Spleen (tissue), 11 donors: ENCODE data around the gene CENPM. TPM values are rescaled to one million over a fixed set of nuclear protein-coding genes. Genes with fewer than 3 reads are reported as not detected.

Experiments used
- DNase-seq: peaks from one replicate; pipeline ENCODE4 v3.0.0-alpha.2; 2020
- H3K27ac ChIP-seq, 8 donors: fragments of 200-600 bp; sonication (generic) in 7 of 8; 1 replicate in 4 of 8; 2 replicates in 4 of 8; pipeline versions ENCODE4 v1.5.0 to v1.8.0; 2016 to 2021; ENCODE audit warnings: inconsistent platforms in 4 of 8, mild to moderate bottlenecking in 4 of 8, moderate library complexity in 1 of 8
- H3K27me3 ChIP-seq, 7 donors: fragments of 200-600 bp; sonication (generic) in 6 of 7; replicated peaks in 1 of 7; 1 replicate in 4 of 7; 2 replicates in 3 of 7; pipeline versions ENCODE4 v1.5.0 to v1.8.0; 2016 to 2021; ENCODE audit warnings: inconsistent platforms in 3 of 7, mild to moderate bottlenecking in 1 of 7
- H3K36me3 ChIP-seq, 6 donors: fragments of 200-600 bp; sonication (generic) in 5 of 6; 1 replicate in 4 of 6; 2 replicates in 2 of 6; pipeline versions ENCODE4 v1.5.0 to v1.8.0; 2016 to 2021; ENCODE audit warnings: inconsistent platforms in 2 of 6
- H3K4me1 ChIP-seq, 6 donors: fragments of 200-600 bp; sonication (generic) in 5 of 6; 1 replicate in 3 of 6; 2 replicates in 3 of 6; pipeline versions ENCODE4 v1.5.0 to v1.8.0; 2016 to 2021; ENCODE audit warnings: inconsistent platforms in 3 of 6
- H3K4me3 ChIP-seq, 8 donors: fragments of 200-600 bp; sonication (generic) in 7 of 8; 1 replicate in 4 of 8; 2 replicates in 4 of 8; pipeline versions ENCODE4 v1.5.0 to v1.8.0; 2016 to 2021; ENCODE audit warnings: inconsistent platforms in 4 of 8, mild to moderate bottlenecking in 4 of 8, moderate library complexity in 2 of 8
- H3K9me3 ChIP-seq, 8 donors: fragments of 200-600 bp; sonication (generic) in 7 of 8; 1 replicate in 4 of 8; 2 replicates in 4 of 8; pipeline versions ENCODE4 v1.5.0 to v1.8.0; 2016 to 2021; ENCODE audit warnings: inconsistent platforms in 4 of 8
- POLR2A ChIP-seq, 3 donors: fragments of 450-650 bp; IDR thresholded peaks; one replicate each; pipeline ENCODE4 v1.5.1; 2017; ENCODE audit warnings: antibody characterized with exemption in 3 of 3, mild to moderate bottlenecking in 1 of 3
- POLR2AphosphoS5 ChIP-seq, 3 donors: sonication (generic); formaldehyde crosslinking; IDR thresholded peaks; one replicate each; pipeline ENCODE4 v1.5.1; 2017; ENCODE audit warnings: antibody characterized with exemption in 3 of 3
- WGBS, 5 donors: extraction: QIAGEN DNeasy Blood & Tissue Kit in 3 of 5; methylation state at CpG; one replicate each; pipeline versions ENCODE4 v1.1.5 to v1.1.7; 2013 to 2018; 5-methylcytosine and 5-hydroxymethylcytosine counted together
- intact Hi-C: fragments of 100-400 bp; cut with DNase I; formaldehyde crosslinking; loops from one replicate; pipeline ENCODE4 v1.15.0; 2023; ENCODE audit warnings: low total_unique reads
- polyA plus RNA-seq, 3 donors: library from polyadenylated mRNA; stranded (reverse); fragments of 200-250 nt; gene quantifications; one replicate each; pipeline ENCODE4 v1.2.1, GENCODE V29; 2013
- total RNA-seq, 7 donors: library from RNA; depleted of rRNA in 3 of 7; stranded (reverse); fragments of >200 nt in 3 of 7; fragmentation: NEBNext Ultra II Directional in 4 of 7; extraction: Animal tissue kit (Norgen Biotek cat#: 25700) in 4 of 7; gene quantifications; one replicate each; pipeline versions ENCODE4 v1.1.0 to v1.2.1, GENCODE V29; 2016 to 2021
- TF ChIP-seq, protein P1 (sequence below), 11 experiments: fragments of 200-600 bp in 7 of 11; fragments of 450-650 bp in 4 of 11; sonication (generic) in 4 of 11; IDR thresholded peaks in 8 of 11; conservative IDR thresholded peaks in 3 of 11; 1 replicate in 7 of 11; 2 replicates in 4 of 11; pipeline versions ENCODE4 v1.4.0 to v1.8.0; 2016 to 2021; ENCODE audit warnings: antibody characterized with exemption in 11 of 11, inconsistent platforms in 4 of 11, mild to moderate bottlenecking in 1 of 11
- donor health status: healthy with polysubstance abuse.
- donor health status: DM: no; HTN: no; CAD: no; lungs with moderate emphysema.
- donor health status: DM: no; HTN: no; CAD: no.
- donor health status: Bipolar disorder and iron deficiency.
- donor health status: healthy.
- donor health status: DM: no; HTN: no; CAD: no.
- donor health status: DM: yes; HTN: yes; CAD: no.

CENPM gene
- total and polyA plus RNA-seq, 10 donors: 3.3 to 63.1 (median 15.4) TPM

DNA sequence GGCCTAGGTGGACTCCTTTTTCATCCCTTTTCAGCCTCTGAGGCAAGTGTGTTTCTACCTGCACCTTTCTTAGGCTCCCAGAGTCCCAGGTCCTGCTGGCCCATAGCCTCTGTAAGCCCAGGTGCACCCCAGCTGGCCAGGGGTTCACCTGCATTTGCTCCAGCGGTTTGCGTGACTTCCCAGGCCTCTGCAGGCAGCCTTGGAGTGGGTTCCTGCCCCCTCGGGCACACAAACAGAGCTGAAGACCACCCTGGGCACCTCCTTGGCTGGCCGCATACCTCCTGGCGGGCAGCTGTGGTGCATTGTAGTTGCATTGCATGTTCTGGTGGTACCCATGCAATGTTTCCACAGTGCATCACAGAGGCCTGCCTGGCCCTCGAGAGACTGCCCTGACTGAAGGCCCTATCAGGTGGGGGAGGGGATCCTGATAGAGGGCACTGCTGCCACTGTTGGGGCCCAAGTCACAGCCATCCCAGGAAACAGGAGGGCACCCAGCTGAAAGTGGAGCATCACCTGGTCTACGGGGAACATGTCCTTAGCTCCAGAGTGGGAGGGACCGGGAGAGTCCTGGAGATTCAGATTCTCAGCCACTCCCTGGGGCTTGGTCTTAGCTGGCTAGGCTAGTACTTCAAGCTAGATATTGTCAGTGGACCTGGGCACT is 46.2 kb downstream of the CENPM start:
- Histone ChIP-seq H3K4me3 (no peak overlapping the region), H3K9me3 (no peaks in the 10 kb centered on the region), H3K4me1 (no peaks in the 10 kb centered on the region), H3K27me3 (no peaks in the 10 kb centered on the region), H3K27ac (no peak overlapping the region), H3K36me3 (peaks cover 3 to 100% (median 96%) of the 10 kb centered on the region in 6 donors)
- WGBS, 5 donors: 94 to 99% (median 97%) methylated on average over 3 to 8 of the region's 8 CpGs
- TF ChIP-seq POLR2AphosphoS5 (IDR thresholded peaks at IDR 0.05) (no peak), POLR2A (IDR thresholded peaks at IDR 0.05) (no peak)
- TF ChIP-seq, protein P1, sequence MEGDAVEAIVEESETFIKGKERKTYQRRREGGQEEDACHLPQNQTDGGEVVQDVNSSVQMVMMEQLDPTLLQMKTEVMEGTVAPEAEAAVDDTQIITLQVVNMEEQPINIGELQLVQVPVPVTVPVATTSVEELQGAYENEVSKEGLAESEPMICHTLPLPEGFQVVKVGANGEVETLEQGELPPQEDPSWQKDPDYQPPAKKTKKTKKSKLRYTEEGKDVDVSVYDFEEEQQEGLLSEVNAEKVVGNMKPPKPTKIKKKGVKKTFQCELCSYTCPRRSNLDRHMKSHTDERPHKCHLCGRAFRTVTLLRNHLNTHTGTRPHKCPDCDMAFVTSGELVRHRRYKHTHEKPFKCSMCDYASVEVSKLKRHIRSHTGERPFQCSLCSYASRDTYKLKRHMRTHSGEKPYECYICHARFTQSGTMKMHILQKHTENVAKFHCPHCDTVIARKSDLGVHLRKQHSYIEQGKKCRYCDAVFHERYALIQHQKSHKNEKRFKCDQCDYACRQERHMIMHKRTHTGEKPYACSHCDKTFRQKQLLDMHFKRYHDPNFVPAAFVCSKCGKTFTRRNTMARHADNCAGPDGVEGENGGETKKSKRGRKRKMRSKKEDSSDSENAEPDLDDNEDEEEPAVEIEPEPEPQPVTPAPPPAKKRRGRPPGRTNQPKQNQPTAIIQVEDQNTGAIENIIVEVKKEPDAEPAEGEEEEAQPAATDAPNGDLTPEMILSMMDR (IDR thresholded peaks at IDR 0.05 in 8 of 11, conservative IDR thresholded peaks at IDR 0.05 in 3 of 11): no peak
- peak; percentile 47 for DNase-seq
- intact Hi-C loops: no loop called here

DNA sequence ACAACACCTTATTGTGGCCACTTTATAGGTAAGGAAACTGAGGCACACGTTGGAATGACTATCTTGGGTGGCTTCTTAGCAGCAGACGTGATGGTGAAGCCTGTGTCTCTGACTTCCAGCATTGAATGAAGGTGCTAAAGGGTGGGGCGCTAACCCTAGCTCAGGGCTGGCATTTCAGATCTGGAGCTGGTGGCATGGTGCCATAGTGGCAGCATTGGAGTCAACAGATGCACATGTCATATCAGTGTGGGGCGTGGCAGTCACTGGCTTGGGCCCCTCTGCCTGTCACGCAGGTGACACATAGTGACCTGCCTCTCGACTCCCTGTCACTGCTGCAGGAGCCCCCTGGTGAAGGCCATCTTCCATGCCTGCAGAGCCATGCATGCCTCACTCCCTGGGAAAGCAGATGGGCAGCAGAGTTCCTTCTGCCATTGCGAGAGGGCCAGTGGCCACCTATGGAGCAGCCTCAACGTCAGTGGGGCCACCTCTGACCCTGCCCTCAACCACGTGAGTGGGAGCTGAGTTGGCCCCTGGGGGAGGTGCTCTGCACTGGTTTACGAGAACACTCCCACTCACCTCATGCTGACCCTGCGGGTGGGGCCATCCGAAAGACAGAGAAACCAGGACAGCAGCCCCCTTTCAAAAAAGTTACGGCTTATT is 46.8 kb downstream of the CENPM start:
- DNase-seq: peak; percentile 54
- intact Hi-C loops: no loop called here
- no peaks in the 10 kb centered on the region for H3K4me1 ChIP-seq
- H3K36me3 ChIP-seq: peaks cover 3 to 100% (median 96%) of the 10 kb centered on the region in 6 donors
- H3K27ac ChIP-seq: no peak overlapping the region
- TF ChIP-seq, protein P1 (IDR thresholded peaks at IDR 0.05 in 8 of 11, conservative IDR thresholded peaks at IDR 0.05 in 3 of 11): no peak
- peak in 1 of 3 donors; percentile 36 for TF ChIP-seq POLR2AphosphoS5 (IDR thresholded peaks at IDR 0.05)
- no peaks in the 10 kb centered on the region for H3K9me3 ChIP-seq
- no peak overlapping the region for H3K4me3 ChIP-seq
- H3K27me3 ChIP-seq: no peaks in the 10 kb centered on the region
- 89 to 96% (median 91%) methylated on average over 10 to 13 of the region's 13 CpGs for WGBS, 5 donors

- DNase-seq: no peak
- no peak overlapping the region for H3K27ac ChIP-seq
- no peaks in the 10 kb centered on the region for H3K27me3 ChIP-seq
- H3K4me1 ChIP-seq: no peaks in the 10 kb centered on the region
- peaks cover 3 to 100% (median 96%) of the 10 kb centered on the region in 6 donors for H3K36me3 ChIP-seq
- H3K9me3 ChIP-seq: no peaks in the 10 kb centered on the region
- WGBS, 5 donors: 90 to 96% (median 93%) methylated on average over 5 of the region's 5 CpGs
- intact Hi-C loops: no loop called here
- no peak overlapping the region for H3K4me3 ChIP-seq
- TF ChIP-seq POLR2AphosphoS5 (IDR thresholded peaks at IDR 0.05) (no peak), POLR2A (IDR thresholded peaks at IDR 0.05) (no peak)
- TF ChIP-seq, protein P1 (IDR thresholded peaks at IDR 0.05 in 8 of 11, conservative IDR thresholded peaks at IDR 0.05 in 3 of 11): no peak
These were observed 47.8 kb downstream of the CENPM start for GRCh38 chr22:41899110-41899509.

DNA sequence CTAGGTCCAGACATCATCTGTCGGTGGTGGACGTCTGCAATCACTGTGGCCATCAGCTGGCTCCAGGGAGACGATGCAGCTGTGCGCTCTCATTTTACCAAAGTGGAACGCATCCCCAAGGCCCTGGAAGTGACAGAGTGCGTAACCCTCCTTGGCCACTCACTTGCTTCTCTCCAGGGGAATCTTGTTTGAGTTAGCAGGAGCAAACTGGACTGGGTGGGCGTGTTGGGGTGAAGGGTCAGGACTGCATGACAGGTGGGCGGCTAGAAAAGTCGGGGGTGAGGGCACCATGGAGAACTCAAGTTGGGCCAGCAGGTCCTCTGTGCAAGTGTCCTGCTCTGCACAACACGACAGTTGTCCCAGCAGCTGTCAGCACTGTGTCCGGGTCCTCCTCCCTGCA is 48.3 kb downstream of the CENPM start:
- Histone ChIP-seq H3K27ac (no peak overlapping the region), H3K4me1 (no peaks in the 10 kb centered on the region), H3K27me3 (no peaks in the 10 kb centered on the region), H3K36me3 (peaks cover 3 to 100% (median 95%) of the 10 kb centered on the region in 6 donors), H3K9me3 (no peaks in the 10 kb centered on the region), H3K4me3 (no peak overlapping the region)
- TF ChIP-seq, protein P1 (IDR thresholded peaks at IDR 0.05 in 8 of 11, conservative IDR thresholded peaks at IDR 0.05 in 3 of 11): no peak
- TF ChIP-seq POLR2A (IDR thresholded peaks at IDR 0.05): no peak
- TF ChIP-seq POLR2AphosphoS5 (IDR thresholded peaks at IDR 0.05): no peak
- intact Hi-C loops: no loop called here
- WGBS, 5 donors: 85 to 94% (median 93%) methylated on average over 9 to 11 of the region's 11 CpGs
- no peak for DNase-seq
